ENCODE measurements around the gene NUTF2. TPM values are rescaled to one million over a fixed set of nuclear protein-coding genes. Genes with fewer than 3 reads are reported as not detected.

Gene NUTF2
- total RNA-seq, 4 donors from 2014 or later: 90.0 to 194 (median 113) TPM

GRCh38 chr16:67872631-67873434, 26.1 kb downstream of the NUTF2 start, which contains the start of gene EDC4:
Gene EDC4, plus strand, starts transcription at chr16:67873052. Its CDS starts 210 bp downstream, at chr16:67873262.
- TF ChIP-seq CTCF (IDR thresholded peaks at IDR 0.05) (peak in 1 of 4 experiments; percentile 22), POLR2A (IDR thresholded peaks at IDR 0.05) (peak; percentile 65 to 78), POLR2AphosphoS5 (IDR thresholded peaks at IDR 0.05) (peak; percentile 90), EP300 (IDR thresholded peaks at IDR 0.05) (no peak)
- peak within 1 kb of the TSS; percentile 65 to 99 for H3K4me3 ChIP-seq
- peaks cover 0 to 70% of the 10 kb centered on the region in 2 donors for H3K36me3 ChIP-seq
- H3K9me3 ChIP-seq: no peaks in the 10 kb centered on the region
- H3K27me3 ChIP-seq: no peaks in the 10 kb centered on the region
- peak within 1 kb of the TSS; percentile 41 to 89 (median 86) for H3K27ac ChIP-seq
- WGBS, 2 donors (ENCODE audit: low coverage in 1 of 2): 20% methylated on average over 1 of the region's 72 CpGs; no CpG with 5 or more reads in 1 of the 2 donors
- ATAC-seq: peak; percentile 91
- H3K4me1 ChIP-seq: peaks cover 3 to 46% (median 22%) of the 10 kb centered on the region in 3 donors

GRCh38 chr16:67873435-67874370, 27.0 kb downstream of the NUTF2 start:
- peak overlapping the region; percentile 65 to 99 for H3K4me3 ChIP-seq
- no peak for ATAC-seq
- TF ChIP-seq EP300 (IDR thresholded peaks at IDR 0.05) (no peak), POLR2A (IDR thresholded peaks at IDR 0.05) (no peak), POLR2AphosphoS5 (IDR thresholded peaks at IDR 0.05) (no peak), CTCF (IDR thresholded peaks at IDR 0.05) (no peak)
- peaks cover 3 to 46% (median 22%) of the 10 kb centered on the region in 3 donors for H3K4me1 ChIP-seq
- WGBS, 2 donors (ENCODE audit: low coverage in 1 of 2): 18 to 24% methylated on average over 9 of the region's 23 CpGs
- H3K36me3 ChIP-seq: peaks cover 0 to 70% of the 10 kb centered on the region in 2 donors
- peak overlapping the region; percentile 41 to 89 (median 86) for H3K27ac ChIP-seq
- H3K27me3 ChIP-seq: no peaks in the 10 kb centered on the region
- no peaks in the 10 kb centered on the region for H3K9me3 ChIP-seq

DNA sequence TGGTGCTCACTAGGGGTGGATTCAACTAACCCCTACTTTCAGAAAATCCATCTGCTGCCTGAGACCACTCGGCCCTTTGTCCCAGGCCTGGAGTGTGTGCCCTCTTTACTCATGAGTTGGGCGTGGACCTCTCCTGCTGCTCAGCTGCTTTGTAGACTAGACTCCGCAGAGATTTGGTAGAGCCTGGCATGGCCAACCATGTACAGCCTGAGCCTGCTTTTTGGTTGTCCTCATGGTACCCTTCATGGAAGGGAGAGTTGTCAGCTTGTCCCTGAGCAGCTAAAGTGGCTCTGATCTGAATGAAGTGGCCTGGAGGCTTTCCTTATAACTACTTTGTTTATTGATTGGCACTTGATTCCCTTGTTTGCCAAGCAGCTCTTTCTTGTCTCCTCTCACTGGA, 27.6 kb downstream of the NUTF2 start:
- Histone ChIP-seq H3K4me1 (peaks cover 3 to 46% (median 22%) of the 10 kb centered on the region in 3 donors), H3K27ac (no peak overlapping the region), H3K4me3 (peak overlapping the region in 1 of 2 donors; percentile 99), H3K27me3 (no peaks in the 10 kb centered on the region), H3K9me3 (no peaks in the 10 kb centered on the region), H3K36me3 (peaks cover 0 to 70% of the 10 kb centered on the region in 2 donors)
- ATAC-seq: no peak
- TF ChIP-seq POLR2AphosphoS5 (IDR thresholded peaks at IDR 0.05): no peak
- TF ChIP-seq POLR2A (IDR thresholded peaks at IDR 0.05): no peak
- no peak for TF ChIP-seq CTCF (IDR thresholded peaks at IDR 0.05)
- no peak for TF ChIP-seq EP300 (IDR thresholded peaks at IDR 0.05)
- WGBS, 2 donors (ENCODE audit: low coverage in 1 of 2): 83% methylated on average over 1 of the region's 3 CpGs; no CpG with 5 or more reads in 1 of the 2 donors

- Histone ChIP-seq H3K4me3 (no peak overlapping the region), H3K27ac (no peak overlapping the region), H3K4me1 (peaks cover 3 to 45% (median 22%) of the 10 kb centered on the region in 3 donors), H3K27me3 (no peaks in the 10 kb centered on the region), H3K36me3 (peaks cover 0 to 70% of the 10 kb centered on the region in 2 donors), H3K9me3 (no peaks in the 10 kb centered on the region)
- no peak for ATAC-seq
- WGBS, 2 donors (ENCODE audit: low coverage in 1 of 2): no CpG with 5 or more reads among the region's 11 CpGs
- TF ChIP-seq CTCF (IDR thresholded peaks at IDR 0.05): no peak
- no peak for TF ChIP-seq POLR2AphosphoS5 (IDR thresholded peaks at IDR 0.05)
- no peak for TF ChIP-seq EP300 (IDR thresholded peaks at IDR 0.05)
- no peak for TF ChIP-seq POLR2A (IDR thresholded peaks at IDR 0.05)
Observed at GRCh38 chr16:67877064-67877463, 30.3 kb downstream of the NUTF2 start.
